Kasumi-1 (cell line): ENCODE data around the gene HM13.
"Not testable (repeated sequence)": the region's sequence is repeated elsewhere in the genome, so short reads cannot be mapped to it uniquely, and the experiment has no call there.

Experiments
- DNase-seq, 2 experiments: peaks; one replicate each; lab custom pipeline; 2025; lab: John Stamatoyannopoulos, UW

Gene HM13

GRCh38 chr20:31543966-31544598 is 29.8 kb downstream of the HM13 start:
- DNase-seq: no peak

DNA sequence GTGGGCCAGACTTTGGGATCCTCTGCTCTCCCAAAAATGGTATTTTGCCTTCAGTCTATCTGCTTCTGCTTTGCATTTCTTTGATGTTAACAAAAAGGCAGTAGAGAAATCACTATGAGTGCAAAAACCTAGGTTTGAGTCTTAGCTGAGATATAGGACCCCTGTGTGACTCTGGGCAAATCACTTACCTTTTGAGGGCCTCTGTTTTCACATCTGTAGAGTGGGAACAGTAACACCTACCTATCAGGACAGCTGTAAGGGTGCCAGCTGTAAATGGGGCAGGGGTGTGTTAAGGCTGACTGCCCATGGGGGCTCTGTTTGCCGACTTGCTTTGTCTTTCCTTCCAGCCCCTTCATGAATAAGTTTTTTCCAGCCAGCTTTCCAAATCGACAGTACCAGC is 30.4 kb downstream of the HM13 start:
- no peak for DNase-seq

DNA sequence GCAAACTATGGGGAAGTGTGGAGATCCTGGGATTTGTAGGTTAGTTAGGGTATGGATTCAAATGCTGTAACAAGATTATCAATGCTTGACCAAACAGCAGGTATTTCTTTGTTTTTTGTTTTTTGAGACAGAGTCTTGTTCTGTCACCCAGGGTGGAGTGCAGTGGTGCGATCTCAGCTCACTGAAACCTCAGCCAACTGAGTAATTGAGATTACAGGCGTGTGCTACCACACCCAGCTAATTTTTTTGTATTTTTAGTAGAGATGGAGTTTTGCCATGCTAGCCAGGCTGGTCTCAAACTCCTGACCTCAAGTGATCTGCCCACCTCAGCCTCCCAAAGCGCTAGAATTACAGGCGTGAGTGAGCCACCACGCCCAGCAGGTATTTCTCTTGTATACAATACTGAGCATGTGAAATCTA is 31.4 kb downstream of the HM13 start:
- DNase-seq: not testable (repeated sequence)

GRCh38 chr20:31547017-31547675 is 32.9 kb downstream of the HM13 start:
- peak; percentile 80 to 83 for DNase-seq

DNA sequence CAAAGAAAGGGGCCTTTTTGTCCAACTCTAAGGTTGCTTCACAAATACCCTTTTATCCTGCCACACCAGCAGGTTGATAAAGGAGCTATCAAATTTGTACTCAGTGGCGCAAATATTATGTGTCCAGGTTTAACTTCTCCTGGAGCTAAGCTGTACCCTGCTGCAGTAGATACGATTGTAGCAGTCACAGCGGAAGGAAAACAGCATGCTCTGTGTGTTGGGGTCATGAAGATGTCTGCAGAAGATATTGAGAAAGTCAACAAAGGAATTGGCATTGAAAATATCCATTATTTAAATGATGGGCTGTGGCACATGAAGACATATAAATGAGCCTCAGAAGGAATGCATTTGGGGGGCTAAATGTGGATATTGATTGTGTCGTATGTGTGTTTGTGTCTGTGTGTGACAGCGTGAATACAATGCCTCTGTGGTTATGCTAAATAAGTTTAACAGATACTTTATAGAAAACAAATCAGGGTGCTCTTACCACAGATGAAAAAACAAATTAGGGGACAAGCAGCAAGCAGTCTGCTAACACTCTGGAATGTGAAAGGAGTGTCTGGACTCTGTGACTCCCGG is 33.6 kb downstream of the HM13 start:
- no peak for DNase-seq

GRCh38 chr20:31548820-31549512 is 34.7 kb downstream of the HM13 start:
- no peak for DNase-seq

- no peak for DNase-seq
Observed at GRCh38 chr20:31549513-31549880, 35.3 kb downstream of the HM13 start.

- DNase-seq: no peak
Observed at GRCh38 chr20:31550099-31550498, 35.9 kb downstream of the HM13 start.

DNA sequence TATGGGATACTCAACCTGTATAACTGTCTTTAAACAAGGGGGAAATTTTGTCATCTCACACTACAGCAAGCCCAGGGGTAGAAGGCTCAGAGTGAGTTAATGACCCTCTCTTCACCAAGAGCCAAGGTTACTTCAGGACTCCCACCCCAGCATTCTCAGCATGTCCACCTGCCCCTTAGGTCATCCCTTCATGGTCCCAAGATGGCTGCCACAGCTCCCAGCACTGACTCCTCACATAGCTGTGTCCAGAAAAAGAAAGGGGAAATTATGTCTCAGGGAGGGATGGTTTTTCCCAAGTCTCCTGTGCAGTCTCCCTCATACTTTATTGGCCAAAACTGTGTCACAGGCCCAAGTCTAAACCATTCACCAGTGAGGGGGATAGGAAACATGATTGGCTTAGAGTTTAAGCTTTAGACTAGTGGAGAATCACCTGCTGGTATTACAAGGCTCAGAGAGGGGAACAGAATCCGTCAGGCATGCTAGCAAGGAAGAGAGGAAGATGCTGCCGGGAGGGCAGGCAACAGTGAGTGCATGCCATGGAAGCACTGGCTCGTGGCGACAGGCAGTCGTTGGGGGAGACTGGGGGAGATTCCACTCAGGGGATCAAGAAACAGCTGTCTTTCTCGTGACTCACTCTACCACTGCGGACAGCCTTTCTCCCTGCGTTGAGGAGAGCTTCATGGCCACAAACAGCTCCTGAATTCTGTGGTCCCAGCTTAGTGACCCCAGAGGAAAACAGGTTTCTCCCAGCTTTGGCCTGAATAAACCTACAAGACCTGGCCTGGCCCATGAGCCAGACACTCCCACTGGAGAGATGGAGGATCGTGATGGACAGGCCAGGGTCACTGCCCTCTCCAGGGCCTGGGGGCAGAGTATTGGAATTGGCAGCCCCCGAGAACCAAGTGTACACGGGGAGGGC is 37.2 kb downstream of the HM13 start:
- no peak for DNase-seq

GRCh38 chr20:31555203-31555775 is 41.0 kb downstream of the HM13 start:
- DNase-seq: no peak

- no peak for DNase-seq
Observed at GRCh38 chr20:31559704-31560093, 45.5 kb downstream of the HM13 start.

DNA sequence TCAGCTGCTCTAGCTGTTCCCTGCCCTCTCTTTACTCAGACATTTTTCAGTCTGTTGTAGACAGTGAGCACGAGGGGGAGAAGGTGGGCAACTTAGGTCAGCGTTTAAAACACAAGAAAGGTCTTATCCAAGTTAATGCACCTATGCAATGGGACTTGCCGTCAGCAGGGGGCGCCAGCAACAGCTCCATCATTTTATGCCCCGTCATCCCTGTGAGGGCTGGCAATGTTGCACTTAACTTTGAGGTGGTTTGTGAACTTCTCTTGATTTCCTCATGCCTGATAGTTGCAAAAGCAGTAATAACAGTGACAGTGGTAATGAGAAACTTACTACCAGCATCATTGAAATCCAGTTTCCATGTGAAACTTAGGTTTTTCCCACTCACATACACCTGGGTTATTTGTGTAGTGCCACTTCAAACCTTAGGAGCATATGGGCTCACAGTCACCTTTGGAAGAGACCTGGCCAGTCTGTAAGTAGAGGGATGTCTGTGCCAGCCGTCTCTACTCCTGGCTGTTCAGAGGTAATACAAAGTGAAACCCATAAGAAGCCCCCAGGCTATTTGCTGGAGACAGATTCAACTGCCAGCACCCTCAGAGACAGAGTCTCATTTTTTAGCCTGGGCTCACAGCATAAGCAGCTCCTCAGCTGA is 46.0 kb downstream of the HM13 start:
- peak; percentile 76 for DNase-seq

DNA sequence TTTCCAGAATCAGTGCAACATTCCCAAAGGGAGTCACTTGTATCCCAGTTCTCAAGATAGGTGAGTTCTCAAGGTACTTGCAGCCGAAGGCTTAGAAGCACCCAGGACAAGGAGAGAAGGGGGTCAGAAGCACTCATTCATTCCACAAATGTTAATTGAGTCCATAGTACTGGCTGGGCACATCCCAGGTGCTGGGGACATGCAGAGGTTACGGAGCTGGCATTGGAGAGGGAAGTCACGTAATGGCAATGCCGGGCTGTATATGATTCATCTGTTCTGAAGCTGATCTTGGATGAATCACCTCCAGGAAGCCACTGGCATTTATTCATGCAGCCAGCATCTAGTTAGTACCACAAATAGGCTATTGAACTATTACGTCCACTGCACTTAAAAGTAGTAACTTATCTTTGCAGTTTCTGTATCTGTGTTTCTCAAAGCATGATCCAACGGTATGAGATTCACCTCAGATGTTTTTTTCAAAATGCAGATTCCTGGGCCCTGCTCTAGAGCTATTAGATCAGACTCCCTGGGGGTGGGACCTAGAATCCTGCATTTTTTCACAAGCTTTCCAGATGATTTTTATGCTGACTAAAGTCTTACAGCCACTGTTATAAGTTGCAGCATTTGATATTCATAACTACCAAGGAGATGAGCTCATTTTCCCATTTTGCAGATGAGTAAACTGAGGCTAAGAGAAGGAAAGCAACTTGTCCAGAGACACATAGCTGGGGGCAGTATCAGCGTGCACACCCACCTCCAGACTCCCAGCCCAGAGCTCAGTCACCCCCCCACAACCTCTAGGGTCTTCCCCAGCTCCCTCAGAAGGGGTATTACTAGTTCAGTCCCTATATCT is 46.7 kb downstream of the HM13 start:
- DNase-seq: peak; percentile 10 to 15

DNA sequence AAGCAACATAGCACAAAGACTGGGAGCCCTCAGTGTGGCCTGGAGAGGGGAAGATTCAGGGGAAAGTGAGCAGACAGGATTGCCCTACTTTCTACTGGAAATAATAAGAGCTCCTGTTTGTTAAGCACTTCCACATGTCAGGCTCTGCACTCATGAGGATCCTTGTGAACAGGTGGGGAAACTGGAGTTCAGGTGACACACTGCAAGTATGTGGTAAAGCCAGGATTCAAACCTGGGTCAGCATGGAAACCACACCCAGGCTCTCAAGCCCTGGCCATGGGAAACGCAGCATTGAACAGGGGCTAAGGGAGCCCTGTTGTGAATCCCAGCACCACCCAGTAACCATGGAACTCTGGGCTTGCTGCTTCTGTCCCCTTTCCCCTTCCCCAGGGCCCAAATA is 48.0 kb downstream of the HM13 start:
- DNase-seq: no peak

DNA sequence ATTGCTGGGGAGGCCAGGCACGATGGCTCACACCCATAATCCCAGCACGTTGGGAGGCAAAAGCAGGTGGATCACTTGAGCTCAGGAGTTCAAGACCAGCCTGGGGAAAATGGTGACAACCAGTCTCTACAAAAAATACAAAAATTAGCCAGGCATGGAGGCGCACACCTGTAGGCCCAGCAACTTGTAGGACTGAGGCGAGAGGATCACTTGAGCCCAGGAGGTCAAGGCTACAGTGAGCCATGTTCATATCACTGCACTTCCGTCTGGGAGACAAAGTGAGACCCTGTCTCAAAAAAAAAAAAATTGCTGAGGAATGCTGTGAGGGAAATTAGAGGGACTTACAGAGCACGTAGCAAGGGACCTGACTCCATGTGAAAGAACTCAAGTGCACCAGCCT is 50.0 kb downstream of the HM13 start:
- no peak for DNase-seq

DNA sequence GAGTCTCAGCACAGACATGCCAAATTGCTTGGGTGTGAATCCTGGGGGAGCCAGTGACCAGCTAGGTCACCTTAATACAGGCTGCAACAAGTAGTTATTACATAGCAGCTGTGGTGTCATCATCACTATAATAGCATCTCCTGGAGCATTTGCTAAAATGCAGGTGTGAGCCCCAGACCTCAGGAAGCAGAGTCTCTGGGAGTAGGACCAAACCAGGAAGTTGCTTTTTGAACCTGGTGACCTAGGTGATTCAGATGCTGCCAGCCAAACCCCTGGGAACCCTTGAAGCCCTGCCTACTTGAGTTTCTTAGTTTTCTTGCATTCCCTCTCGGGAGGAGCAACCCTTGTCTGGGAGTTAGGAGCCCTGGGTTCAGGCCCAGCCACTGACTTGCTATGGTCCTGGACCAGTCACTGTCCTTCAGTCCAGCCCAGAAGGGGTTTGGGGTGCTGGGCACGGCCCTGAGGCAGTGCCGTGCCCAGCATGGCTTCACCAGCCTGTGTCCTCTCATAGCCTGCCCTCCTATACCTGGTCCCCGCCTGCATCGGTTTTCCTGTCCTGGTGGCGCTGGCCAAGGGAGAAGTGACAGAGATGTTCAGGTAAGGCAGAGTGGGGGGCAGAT is 51.6 kb downstream of the HM13 start:
- DNase-seq: no peak

DNA sequence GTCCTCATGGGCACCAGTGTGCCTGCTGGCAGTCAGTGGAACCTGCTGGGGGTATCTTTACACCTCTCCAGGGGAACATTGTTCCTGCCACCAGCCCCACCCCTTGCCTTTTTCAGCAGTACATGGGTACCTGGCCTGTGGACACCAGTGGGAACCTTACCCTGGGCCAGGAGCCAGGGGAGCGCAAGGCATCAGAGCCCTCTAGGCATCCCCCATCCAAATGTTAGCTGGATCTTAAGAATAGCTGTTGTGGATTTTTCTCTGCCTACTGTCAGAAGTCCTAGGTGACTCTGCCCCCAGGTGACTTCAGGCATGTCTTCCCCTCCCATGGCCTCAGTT is 52.0 kb downstream of the HM13 start:
- no peak for DNase-seq

- no peak for DNase-seq
Observed at GRCh38 chr20:31566658-31567379, 52.6 kb downstream of the HM13 start.

GRCh38 chr20:31567380-31567720 is 53.1 kb downstream of the HM13 start:
- no peak for DNase-seq
